WERI-Rb-1 (cell line): ENCODE results near the gene SORCS1.

ENCODE experiments used
- DNase-seq: peaks from one replicate; pipeline ENCODE4 v3.0.0-alpha.2; 2020
- H3K27ac ChIP-seq: fragments of 250-450 bp; sonication (Bioruptor Pico); 2 replicates; pipeline ENCODE4 v1.5.1; 2020; ENCODE audit warnings: mild to moderate bottlenecking, moderate library complexity
- H3K27me3 ChIP-seq: fragments of 250-450 bp; sonication (Bioruptor Pico); 2 replicates; pipeline ENCODE4 v1.5.1; 2021; ENCODE audit warnings: mild to moderate bottlenecking, low read depth, moderate library complexity; ENCODE audit not compliant: insufficient read depth, severe bottlenecking
- H3K36me3 ChIP-seq: fragments of 250-450 bp; sonication (Bioruptor Pico); 2 replicates; pipeline ENCODE4 v1.5.1; 2020; ENCODE audit warnings: mild to moderate bottlenecking, moderate library complexity
- H3K4me3 ChIP-seq: 2 replicates; pipeline ENCODE4 v1.5.1; 2011; ENCODE audit warnings: low read depth, mild to moderate bottlenecking, control low read depth, low read length
- H3K9me3 ChIP-seq: fragments of 250-450 bp; sonication (Bioruptor Pico); 2 replicates; pipeline ENCODE4 v1.5.1; 2021; ENCODE audit warnings: mild to moderate bottlenecking, moderate library complexity; ENCODE audit not compliant: severe bottlenecking
- CTCF ChIP-seq: IDR thresholded peaks from 2 replicates; pipeline ENCODE4 v1.5.1; 2011; ENCODE audit warnings: low read depth, mild to moderate bottlenecking, control low read depth, inconsistent platforms, low read length

The SORCS1 gene

GRCh38 chr10:106804992-106805582 lies 359.4 kb downstream of the SORCS1 start:
- no peak overlapping the region for H3K4me3 ChIP-seq

GRCh38 chr10:106802949-106803348 lies 361.6 kb downstream of the SORCS1 start:
- no peak for TF ChIP-seq CTCF
- H3K9me3 ChIP-seq: no peaks in the 10 kb centered on the region

More at GRCh38 chr10:106804992-106805582, 359.4 kb downstream of the SORCS1 start:
- Histone ChIP-seq H3K9me3 (no peaks in the 10 kb centered on the region), H3K27me3 (no peaks in the 10 kb centered on the region), H3K27ac (no peak overlapping the region), H3K36me3 (no peaks in the 10 kb centered on the region)
- no peak for DNase-seq
- no peak for TF ChIP-seq CTCF

GRCh38 chr10:106799776-106800175 lies 364.7 kb downstream of the SORCS1 start:
- Histone ChIP-seq H3K36me3 (no peaks in the 10 kb centered on the region), H3K9me3 (no peaks in the 10 kb centered on the region), H3K4me3 (no peak overlapping the region), H3K27ac (no peak overlapping the region), H3K27me3 (no peaks in the 10 kb centered on the region)
- DNase-seq: no peak
- no peak for TF ChIP-seq CTCF

More at GRCh38 chr10:106802949-106803348, 361.6 kb downstream of the SORCS1 start:
- Histone ChIP-seq H3K27me3 (no peaks in the 10 kb centered on the region), H3K36me3 (no peaks in the 10 kb centered on the region), H3K27ac (no peak overlapping the region), H3K4me3 (no peak overlapping the region)
- no peak for DNase-seq

GRCh38 chr10:106795619-106796018 lies 368.9 kb downstream of the SORCS1 start:
- Histone ChIP-seq H3K27me3 (no peaks in the 10 kb centered on the region), H3K4me3 (no peak overlapping the region), H3K27ac (no peak overlapping the region), H3K36me3 (no peaks in the 10 kb centered on the region), H3K9me3 (no peaks in the 10 kb centered on the region)
- peak; percentile 74 for TF ChIP-seq CTCF
- peak; percentile 58 for DNase-seq

- H3K4me3 ChIP-seq: no peak overlapping the region
Observed at GRCh38 chr10:106793617-106794016, 370.9 kb downstream of the SORCS1 start.

More at GRCh38 chr10:106793617-106794016, 370.9 kb downstream of the SORCS1 start:
- Histone ChIP-seq H3K36me3 (no peaks in the 10 kb centered on the region), H3K27me3 (no peaks in the 10 kb centered on the region), H3K27ac (no peak overlapping the region), H3K9me3 (no peaks in the 10 kb centered on the region)
- TF ChIP-seq CTCF: no peak
- DNase-seq: no peak
